GM12865 (cell line): ENCODE data around the gene PNPLA4.
A peak's percentile ranks its signal among the peaks of the same experiment; 100 is the strongest.

Source experiments
- DNase-seq: peaks from one replicate; pipeline ENCODE4 v3.0.0; 2010; ENCODE audit warnings: low read depth
- H3K4me3 ChIP-seq: 2 replicates; pipeline ENCODE4 v1.5.1; 2011; ENCODE audit warnings: mild to moderate bottlenecking, low read depth, low read length, control low read depth
- TF ChIP-seq, protein P1 (sequence below): IDR thresholded peaks from 2 replicates; pipeline ENCODE4 v1.5.1; 2011; ENCODE audit warnings: low read length, control low read depth, low read depth, inconsistent platforms; ENCODE audit not compliant: insufficient read depth; ENCODE audit errors: missing control alignments

Gene PNPLA4

GRCh38 chrX:7925867-7926472 lies 1.2 kb downstream of the PNPLA4 start:
- DNase-seq: peak; percentile 78
- H3K4me3 ChIP-seq: peak overlapping the region; percentile 67; the same call in 1 of the 2 replicates
- TF ChIP-seq, protein P1, sequence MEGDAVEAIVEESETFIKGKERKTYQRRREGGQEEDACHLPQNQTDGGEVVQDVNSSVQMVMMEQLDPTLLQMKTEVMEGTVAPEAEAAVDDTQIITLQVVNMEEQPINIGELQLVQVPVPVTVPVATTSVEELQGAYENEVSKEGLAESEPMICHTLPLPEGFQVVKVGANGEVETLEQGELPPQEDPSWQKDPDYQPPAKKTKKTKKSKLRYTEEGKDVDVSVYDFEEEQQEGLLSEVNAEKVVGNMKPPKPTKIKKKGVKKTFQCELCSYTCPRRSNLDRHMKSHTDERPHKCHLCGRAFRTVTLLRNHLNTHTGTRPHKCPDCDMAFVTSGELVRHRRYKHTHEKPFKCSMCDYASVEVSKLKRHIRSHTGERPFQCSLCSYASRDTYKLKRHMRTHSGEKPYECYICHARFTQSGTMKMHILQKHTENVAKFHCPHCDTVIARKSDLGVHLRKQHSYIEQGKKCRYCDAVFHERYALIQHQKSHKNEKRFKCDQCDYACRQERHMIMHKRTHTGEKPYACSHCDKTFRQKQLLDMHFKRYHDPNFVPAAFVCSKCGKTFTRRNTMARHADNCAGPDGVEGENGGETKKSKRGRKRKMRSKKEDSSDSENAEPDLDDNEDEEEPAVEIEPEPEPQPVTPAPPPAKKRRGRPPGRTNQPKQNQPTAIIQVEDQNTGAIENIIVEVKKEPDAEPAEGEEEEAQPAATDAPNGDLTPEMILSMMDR: peak; percentile 59

GRCh38 chrX:7921750-7922149 lies 5.5 kb downstream of the PNPLA4 start:
- H3K4me3 ChIP-seq: no peak overlapping the region
- TF ChIP-seq, protein P1: no peak
- no peak for DNase-seq

- DNase-seq: no peak
- TF ChIP-seq, protein P1: no peak
- H3K4me3 ChIP-seq: no peak overlapping the region
Measured at GRCh38 chrX:7908821-7909220, 18.4 kb downstream of the PNPLA4 start.

DNA sequence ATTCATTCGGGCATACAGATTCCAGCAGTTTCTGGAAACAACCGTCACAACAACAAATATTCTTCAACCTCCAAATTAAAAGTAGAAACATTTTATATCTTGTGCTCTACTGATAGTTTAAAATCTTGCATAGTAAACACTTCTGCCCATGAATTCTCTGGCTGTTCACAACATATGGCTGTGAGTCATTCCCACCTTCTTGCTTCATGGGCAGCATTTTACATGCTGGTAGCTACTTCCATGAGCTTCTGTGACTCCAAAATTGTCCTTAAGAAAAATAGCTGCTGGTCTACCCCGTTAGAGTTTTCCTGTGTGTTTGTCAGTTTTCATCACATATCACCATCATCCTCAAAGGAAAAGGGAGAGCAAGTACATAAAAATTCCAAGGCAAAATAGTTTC lies 22.7 kb downstream of the PNPLA4 start:
- DNase-seq: no peak
- H3K4me3 ChIP-seq: no peak overlapping the region
- TF ChIP-seq, protein P1: no peak

DNA sequence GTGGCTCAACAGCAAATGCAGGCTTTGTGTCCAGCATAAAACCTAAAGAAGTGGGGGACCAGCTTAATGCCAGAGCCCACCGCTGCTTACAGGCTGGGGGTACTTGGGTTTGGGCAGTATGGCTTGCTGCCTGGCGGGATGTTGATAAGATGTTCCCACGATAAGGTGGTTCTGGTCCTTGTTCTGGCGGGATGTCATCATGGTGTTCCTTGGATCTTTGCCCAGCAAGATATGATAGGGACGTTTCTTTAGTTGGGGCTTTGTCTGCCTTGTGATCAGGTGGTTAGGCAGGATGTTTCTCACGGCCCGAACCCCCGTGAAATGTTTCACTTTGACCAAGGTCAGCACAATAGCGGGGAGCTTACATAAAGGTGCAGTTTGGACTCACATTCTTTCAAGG lies 35.3 kb downstream of the PNPLA4 start:
- TF ChIP-seq, protein P1: no peak
- no peak overlapping the region for H3K4me3 ChIP-seq
- no peak for DNase-seq

DNA sequence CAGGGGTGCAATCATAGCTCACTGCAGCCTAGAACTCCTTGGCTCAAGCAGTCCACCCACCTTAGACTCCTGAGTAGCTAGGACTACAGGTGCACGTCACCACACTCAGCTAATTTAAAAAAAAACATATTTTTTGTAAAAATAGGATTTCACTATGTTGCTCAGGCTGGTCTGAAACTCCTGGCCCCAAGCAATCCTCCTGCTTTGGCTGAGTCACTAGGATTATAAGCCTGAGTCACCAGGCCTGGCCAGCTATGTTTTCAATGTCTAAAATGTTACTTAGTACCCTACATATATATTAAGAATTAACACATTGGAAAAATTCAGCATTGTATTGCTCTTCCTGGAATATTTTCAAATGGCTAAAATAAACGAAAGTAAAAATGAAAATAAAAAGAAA lies 37.5 kb downstream of the PNPLA4 start:
- no peak overlapping the region for H3K4me3 ChIP-seq
- no peak for DNase-seq
- TF ChIP-seq, protein P1: no peak

GRCh38 chrX:7889135-7889534 lies 38.1 kb downstream of the PNPLA4 start:
- no peak overlapping the region for H3K4me3 ChIP-seq
- no peak for DNase-seq

More at GRCh38 chrX:7889135-7889534, 38.1 kb downstream of the PNPLA4 start:
- TF ChIP-seq, protein P1: no peak
